Left renal pelvis (tissue), 4 donors: ENCODE data around the gene KCTD16. TPM values are rescaled to one million over a fixed set of nuclear protein-coding genes. Genes with fewer than 3 reads are reported as not detected.
A peak's percentile ranks its signal among the peaks of the same experiment; 100 is the strongest.

Experiments
- DNase-seq, 4 donors: peaks; one replicate each; pipeline ENCODE4 v3.0.0-alpha.2; 2013; ENCODE audit warnings: low read depth in 4 of 4, low spot score in 3 of 4
- polyA plus RNA-seq, 4 donors: library from polyadenylated mRNA; unstranded; fragments of 120-200 nt; gene quantifications; one replicate each; pipeline ENCODE4 v1.2.1, GENCODE V29; 2013; ENCODE audit not compliant: insufficient read length in 4 of 4

The KCTD16 gene
- polyA plus RNA-seq, 4 donors = 0.60 to 2.8 (median 2.4) TPM

DNA sequence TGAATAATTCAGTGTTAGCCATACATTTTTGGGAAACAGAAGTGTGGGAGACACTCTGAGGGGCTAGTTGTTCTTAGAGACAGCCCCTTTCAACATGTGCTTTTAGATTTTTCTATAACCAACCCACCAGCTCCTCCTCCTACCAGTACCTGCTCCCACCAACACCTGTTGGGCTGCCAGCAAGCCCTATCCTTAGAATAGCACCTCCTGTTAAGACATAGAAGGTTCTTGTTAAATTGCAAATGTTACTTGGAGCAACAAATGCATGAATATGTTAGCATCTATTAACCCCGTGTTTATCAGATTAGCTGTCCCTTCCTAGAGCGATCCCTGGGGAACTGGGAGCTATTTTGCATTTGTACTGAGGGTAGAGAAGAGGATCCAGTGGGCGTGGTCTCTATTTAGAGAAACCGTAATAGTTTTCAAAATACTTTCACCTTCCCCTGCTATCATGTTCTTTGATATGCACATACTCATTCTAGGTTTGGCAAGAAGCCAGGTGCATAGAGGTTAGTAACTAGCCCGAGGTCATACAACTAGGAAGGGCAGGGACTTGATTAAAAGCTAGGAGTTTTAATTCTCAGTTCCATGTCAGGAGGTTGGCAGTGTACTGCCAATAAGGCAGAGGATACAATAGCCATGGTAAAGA lies 334.4 kb downstream of the KCTD16 start:
- DNase-seq = no peak

- peak; percentile 12 to 37 (median 29) for DNase-seq
These were observed 340.3 kb downstream of the KCTD16 start for GRCh38 chr5:144510845-144511579.

GRCh38 chr5:144511580-144512072 lies 341.0 kb downstream of the KCTD16 start:
- no peak for DNase-seq

DNA sequence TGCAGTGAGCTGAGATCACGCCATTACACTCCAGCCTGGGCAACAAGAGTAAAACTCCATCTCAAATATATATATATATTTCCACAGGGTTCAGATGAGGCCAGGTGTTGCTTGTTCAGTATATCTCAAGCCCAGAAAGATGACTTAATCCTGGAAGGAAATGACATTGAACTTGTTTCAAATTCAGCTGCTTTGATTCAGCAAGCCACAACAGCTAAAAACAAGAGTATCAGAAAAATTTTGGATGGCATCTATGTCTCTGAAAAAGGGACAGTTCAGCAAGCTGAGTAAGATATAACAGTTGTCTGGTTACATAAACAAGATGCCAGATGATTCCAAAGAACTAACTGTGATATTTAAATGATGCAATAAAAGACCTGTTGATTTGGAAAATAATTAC lies 352.0 kb downstream of the KCTD16 start:
- no peak for DNase-seq

- DNase-seq = no peak
These were observed 354.3 kb downstream of the KCTD16 start for GRCh38 chr5:144525000-144525399.

GRCh38 chr5:144531188-144531587 lies 360.5 kb downstream of the KCTD16 start:
- no peak for DNase-seq

Other genes with a start within 250 kb of the KCTD16 start
- gene YIPF5, start 214 bp upstream of the KCTD16 start, polyA plus RNA-seq = 10 to 100 TPM; 57.5 to 90.6 (median 70.4) TPM